PC-9 (cell line): ENCODE data around the gene SOX10.
"Not testable (repeated sequence)": the region's sequence is repeated elsewhere in the genome, so short reads cannot be mapped to it uniquely, and the experiment has no call there.

Source experiments
- CTCF ChIP-seq: fragments of 200-600 bp; sonication (generic); conservative IDR thresholded peaks from 2 replicates; pipeline ENCODE4 v1.6.1; 2017; ENCODE audit warnings: mixed run types, antibody characterized with exemption, mild to moderate bottlenecking, moderate library complexity
- EZH2 ChIP-seq: fragments of 200-600 bp; sonication (generic); IDR thresholded peaks from 2 replicates; pipeline ENCODE4 v1.8.0; 2017; ENCODE audit warnings: antibody characterized with exemption, low read depth

- not testable (repeated sequence) for TF ChIP-seq CTCF, EZH2
Observed at GRCh38 chr22:37955825-37956397, 28.4 kb downstream of the SOX10 start.
